PC-9 (cell line): Measurements from ENCODE around the gene DLGAP4. TPM values are rescaled to one million over a fixed set of nuclear protein-coding genes. Genes with fewer than 3 reads are reported as not detected.

Source experiments
- BruUV-seq: library from RNA; stranded (reverse); fragments of 400-500 nt; replicated peaks from 2 replicates; lab custom pipeline; 2021; lab: Mats Ljungman, UMichigan
- CTCF ChIA-PET: fragments of 300-600 bp; sonication (Branson Sonifier 250); formaldehyde crosslinking; loops from one replicate; lab custom pipeline; 2022; ENCODE audit warnings: antibody characterized with exemption; lab: Charles Lee
- POLR2A ChIA-PET: fragments of 300-600 bp; sonication (Branson Sonifier 250); formaldehyde crosslinking; loops from one replicate; lab custom pipeline; 2022; ENCODE audit warnings: antibody characterized with exemption; ENCODE audit not compliant: unreplicated experiment; lab: Charles Lee
- DNase-seq, 2 experiments: peaks; one replicate each; pipeline versions ENCODE4 v3.0.0 to v3.0.0-alpha.2; 2015 to 2022; ENCODE audit warnings: mixed read lengths in 1 of 2
- H2AFZ ChIP-seq: fragments of 200-600 bp; sonication (generic); 2 replicates; pipeline ENCODE4 v1.8.1; 2017; ENCODE audit warnings: antibody characterized with exemption
- H3F3A ChIP-seq: fragments of 200-600 bp; sonication (generic); 2 replicates; pipeline ENCODE4 v1.8.1; 2017; ENCODE audit warnings: antibody characterized with exemption, mild to moderate bottlenecking, low read depth; ENCODE audit not compliant: insufficient read depth
- H3K27ac ChIP-seq: fragments of 200-600 bp; sonication (generic); 2 replicates; pipeline ENCODE4 v1.6.1; 2016; ENCODE audit warnings: mixed run types
- H3K27me3 ChIP-seq: fragments of 200-600 bp; sonication (generic); 2 replicates; pipeline ENCODE4 v1.6.1; 2016; ENCODE audit warnings: low read depth, mixed run types; ENCODE audit not compliant: insufficient read depth
- H3K36me3 ChIP-seq: fragments of 200-600 bp; sonication (generic); 2 replicates; pipeline ENCODE4 v1.6.1; 2016; ENCODE audit warnings: low read depth, mixed run types
- H3K4me1 ChIP-seq: fragments of 200-600 bp; sonication (generic); replicated peaks from 2 replicates; pipeline ENCODE4 v1.6.1; 2016; ENCODE audit warnings: mixed run types; ENCODE audit not compliant: insufficient read depth
- H3K4me2 ChIP-seq: fragments of 200-600 bp; sonication (generic); 2 replicates; pipeline ENCODE4 v1.6.1; 2017; ENCODE audit warnings: mixed run types
- H3K4me3 ChIP-seq: fragments of 200-600 bp; sonication (generic); 2 replicates; pipeline ENCODE4 v1.6.1; 2016; ENCODE audit warnings: mixed run types
- H3K79me2 ChIP-seq: fragments of 200-600 bp; sonication (generic); 2 replicates; pipeline ENCODE4 v1.6.1; 2017; ENCODE audit warnings: low read depth, mixed run types
- H3K9me2 ChIP-seq: fragments of 200-600 bp; sonication (generic); 2 replicates; pipeline ENCODE4 v1.8.1; 2017; ENCODE audit warnings: mild to moderate bottlenecking; ENCODE audit not compliant: insufficient read depth
- H3K9me3 ChIP-seq: fragments of 200-600 bp; sonication (generic); 2 replicates; pipeline ENCODE4 v1.8.1; 2016; ENCODE audit warnings: low read depth; ENCODE audit not compliant: insufficient read depth
- H4K20me1 ChIP-seq: fragments of 200-600 bp; sonication (generic); 2 replicates; pipeline ENCODE4 v1.8.1; 2017; ENCODE audit not compliant: insufficient read depth
- CTCF ChIP-seq: fragments of 200-600 bp; sonication (generic); conservative IDR thresholded peaks from 2 replicates; pipeline ENCODE4 v1.6.1; 2017; ENCODE audit warnings: mixed run types, antibody characterized with exemption, mild to moderate bottlenecking, moderate library complexity
- EZH2 ChIP-seq: fragments of 200-600 bp; sonication (generic); IDR thresholded peaks from 2 replicates; pipeline ENCODE4 v1.8.0; 2017; ENCODE audit warnings: antibody characterized with exemption, low read depth
- intact Hi-C: fragments of 100-400 bp; cut with micrococcal nuclease; formaldehyde crosslinking; loops from one replicate; pipeline ENCODE4 v1.10.0; 2022; ENCODE audit not compliant: unreplicated experiment
- total RNA-seq: library from RNA; stranded (reverse); gene quantifications from 2 replicates; pipeline ENCODE4 v1.2.3, GENCODE V29; 2021

DLGAP4 gene
- total RNA-seq, 1 experiment from 2014 or later, result 62.6 TPM

- POLR2A ChIA-PET, result no interaction called here
- Histone ChIP-seq H3K4me3 (no peak overlapping the region), H3K36me3 (no peaks in the 10 kb centered on the region), H3F3A (peaks cover 5% of the 10 kb centered on the region; the same call in 1 of the 2 replicates), H3K4me2 (no peak overlapping the region), H3K27me3 (no peaks in the 10 kb centered on the region), H4K20me1 (no peaks in the 10 kb centered on the region), H3K4me1 (no peaks in the 10 kb centered on the region; the same call in 1 of the 2 replicates), H2AFZ (no peak overlapping the region), H3K27ac (no peak overlapping the region), H3K9me2 (no peaks in the 10 kb centered on the region), H3K9me3 (no peaks in the 10 kb centered on the region), H3K79me2 (no peaks in the 10 kb centered on the region)
- DNase-seq, result no peak
- intact Hi-C loops, result no loop called here
- CTCF ChIA-PET, result interaction anchor here (0.6 kb wide), 1 partner anchor 29 kb away, joined by 3 read pairs; no protein-coding TSS in a partner anchor
- BruUV-seq, result no TSS peak
- TF ChIP-seq EZH2, result no peak
- no peak for TF ChIP-seq CTCF
Measured at GRCh38 chr20:36441416-36441815, 135.3 kb downstream of the DLGAP4 start.

DNA sequence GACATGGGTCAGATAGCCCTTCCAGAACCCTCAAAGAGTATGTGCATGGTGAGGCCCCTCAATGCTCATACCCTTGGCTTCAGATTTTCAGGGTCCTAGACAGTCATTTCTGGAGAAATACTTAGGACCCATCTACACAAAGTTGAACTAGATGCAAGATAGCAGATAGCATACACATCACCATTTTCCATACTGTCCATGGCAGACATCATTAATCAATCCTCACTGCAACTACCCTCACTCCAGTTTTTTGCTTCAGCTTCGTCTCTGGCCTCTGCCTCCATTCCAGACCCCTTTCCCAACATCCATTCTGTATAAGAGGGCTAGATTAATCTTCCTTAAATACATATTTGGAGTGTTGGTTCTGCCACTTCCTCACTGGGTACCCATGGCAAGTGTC is 139.7 kb downstream of the DLGAP4 start:
- BruUV-seq, result no TSS peak
- Histone ChIP-seq H3K27ac (no peak overlapping the region), H3K79me2 (no peaks in the 10 kb centered on the region), H3K4me1 (peaks cover 12% of the 10 kb centered on the region), H3K9me3 (no peaks in the 10 kb centered on the region), H3K9me2 (no peaks in the 10 kb centered on the region), H3K4me3 (no peak overlapping the region), H3K27me3 (no peaks in the 10 kb centered on the region), H4K20me1 (no peaks in the 10 kb centered on the region), H3K36me3 (no peaks in the 10 kb centered on the region), H3K4me2 (no peak overlapping the region), H2AFZ (no peak overlapping the region), H3F3A (peaks cover 4% of the 10 kb centered on the region; the same call in 1 of the 2 replicates)
- ChIA-PET CTCF (no interaction called here), POLR2A (no interaction called here)
- intact Hi-C loops, result no loop called here
- TF ChIP-seq CTCF (no peak), EZH2 (no peak)
- DNase-seq, result no peak

- BruUV-seq, result no TSS peak
- peaks cover 12% of the 10 kb centered on the region for H3K4me1 ChIP-seq
- ChIA-PET POLR2A (interaction anchor here (0.6 kb wide), 1 partner anchor 26 kb away, joined by 3 read pairs; no protein-coding TSS in a partner anchor), CTCF (no interaction called here)
- H3K27me3 ChIP-seq, result no peaks in the 10 kb centered on the region
- H3K4me3 ChIP-seq, result no peak overlapping the region
- no peaks in the 10 kb centered on the region for H3K9me2 ChIP-seq
- H3K4me2 ChIP-seq, result peak overlapping the region; percentile 18
- intact Hi-C loops, result no loop called here
- no peaks in the 10 kb centered on the region for H3K9me3 ChIP-seq
- no peak overlapping the region for H3K27ac ChIP-seq
- H4K20me1 ChIP-seq, result no peaks in the 10 kb centered on the region
- no peak for DNase-seq
- no peaks in the 10 kb centered on the region for H3K36me3 ChIP-seq
- TF ChIP-seq CTCF (no peak), EZH2 (no peak)
- H3F3A ChIP-seq, result peaks cover 4% of the 10 kb centered on the region; the same call in 1 of the 2 replicates
- H3K79me2 ChIP-seq, result no peaks in the 10 kb centered on the region
- no peak overlapping the region for H2AFZ ChIP-seq
Measured at GRCh38 chr20:36446557-36446956, 140.4 kb downstream of the DLGAP4 start.
